Endothelial cell of umbilical vein (primary cell): Measurements from ENCODE around the gene NCOA3. TPM values are rescaled to one million over a fixed set of nuclear protein-coding genes. Genes with fewer than 3 reads are reported as not detected.

ENCODE experiments used
- BruUV-seq: library from RNA; stranded (reverse); fragments of 400-500 nt; replicated peaks from 2 replicates; lab custom pipeline; 2021; lab: Mats Ljungman, UMichigan
- CTCF ChIA-PET: fragments of 300-600, 350-600 bp; sonication (Branson Sonifier 250); formaldehyde crosslinking; loops from one replicate; lab custom pipeline; 2021; ENCODE audit warnings: antibody characterized with exemption, inconsistent platforms; lab: Charles Lee
- POLR2A ChIA-PET: fragments of 300-600, 350-600 bp; sonication (Branson Sonifier 250); formaldehyde crosslinking; loops from one replicate; lab custom pipeline; 2021; ENCODE audit warnings: antibody characterized with exemption, inconsistent platforms; lab: Charles Lee
- DNase-seq: peaks from one replicate; pipeline ENCODE4 v3.0.0-alpha.2; 2011; ENCODE audit warnings: low read depth, low spot score
- FAIRE-seq: peaks from 2 replicates; lab custom pipeline; 2011; peaks lifted over from hg19 to GRCh38; lab: Jason Lieb, UNC
- H2AFZ ChIP-seq: 2 replicates; pipeline ENCODE4 v1.6.0; 2012; ENCODE audit warnings: low read depth, low read length, control low read depth, inconsistent platforms
- H3K27ac ChIP-seq: 2 replicates; pipeline ENCODE4 v1.5.1; 2011; ENCODE audit warnings: low read depth, mild to moderate bottlenecking, control low read depth, low read length, moderate library complexity; ENCODE audit not compliant: insufficient read depth
- H3K27me3 ChIP-seq, 2 experiments: 2 replicates each; pipeline versions ENCODE4 v1.6.0 to v1.6.1; 2011; ENCODE audit warnings: low read length in 2 of 2, mixed read lengths in 1 of 2; ENCODE audit not compliant: control insufficient read depth in 2 of 2, insufficient read depth in 2 of 2
- H3K36me3 ChIP-seq, 2 experiments: 2 replicates in 1 of 2; 3 replicates in 1 of 2; pipeline ENCODE4 v1.5.1; 2011; ENCODE audit warnings: low read length in 2 of 2, mild to moderate bottlenecking in 1 of 2, moderate library complexity in 1 of 2; ENCODE audit not compliant: control insufficient read depth in 2 of 2, insufficient read depth in 2 of 2; ENCODE audit errors: extremely low read depth in 1 of 2
- H3K4me1 ChIP-seq: 3 replicates; pipeline ENCODE4 v1.5.1; 2011; ENCODE audit warnings: mild to moderate bottlenecking, low read length; ENCODE audit not compliant: control insufficient read depth, insufficient read depth; ENCODE audit errors: extremely low read depth
- H3K4me2 ChIP-seq: 2 replicates; pipeline ENCODE4 v1.6.1; 2011; ENCODE audit warnings: low read length, control low read depth, mixed read lengths; ENCODE audit not compliant: insufficient read depth
- H3K4me3 ChIP-seq, 3 experiments: fragments of 200-600 bp in 1 of 3; sonication (generic), shearing (Covaris generic) in 1 of 3; replicated peaks in 1 of 3; 2 replicates each; pipeline ENCODE4 v1.5.1; 2011 to 2016; ENCODE audit warnings: control low read depth in 3 of 3, low read length in 3 of 3, mild to moderate bottlenecking in 2 of 3, inconsistent platforms in 1 of 3, low read depth in 1 of 3, moderate library complexity in 1 of 3; ENCODE audit not compliant: insufficient read depth in 1 of 3
- H3K79me2 ChIP-seq: 2 replicates; pipeline ENCODE4 v1.6.0; 2012; ENCODE audit warnings: low read length, inconsistent platforms; ENCODE audit not compliant: control insufficient read depth, insufficient read depth
- H3K9ac ChIP-seq: replicated peaks from 2 replicates; pipeline ENCODE3; 2011; ENCODE audit warnings: low read length, control low read depth; ENCODE audit not compliant: insufficient read depth; ENCODE audit errors: extremely low read depth
- H3K9me1 ChIP-seq: replicated peaks from 3 replicates; pipeline ENCODE4 v1.6.0; 2011; ENCODE audit warnings: mild to moderate bottlenecking, low read length; ENCODE audit not compliant: control insufficient read depth, insufficient read depth; ENCODE audit errors: extremely low read depth
- H3K9me3 ChIP-seq: replicated peaks from 2 replicates; pipeline ENCODE4 v1.5.1; 2012; ENCODE audit warnings: low read length, inconsistent platforms; ENCODE audit not compliant: control insufficient read depth, insufficient read depth
- H4K20me1 ChIP-seq: replicated peaks from 2 replicates; pipeline ENCODE3; 2011; ENCODE audit warnings: mild to moderate bottlenecking, low read length; ENCODE audit not compliant: control insufficient read depth, insufficient read depth; ENCODE audit errors: extremely low read depth
- CTCF ChIP-seq, 2 donors: IDR thresholded peaks; 1 replicate in 1 of 2; 2 replicates in 1 of 2; pipeline ENCODE4 v1.5.1; 2011; ENCODE audit warnings: low read length in 2 of 2, mild to moderate bottlenecking in 2 of 2, moderate library complexity in 2 of 2, control low read depth in 1 of 2, inconsistent platforms in 1 of 2, low read depth in 1 of 2; ENCODE audit not compliant: insufficient read depth in 1 of 2; ENCODE audit errors: extremely low read depth in 1 of 2
- EZH2 ChIP-seq: IDR thresholded peaks from 2 replicates; pipeline ENCODE4 v1.6.1; 2012; ENCODE audit warnings: borderline replicate concordance, low read depth, mild to moderate bottlenecking, moderate library complexity, low read length, inconsistent platforms; ENCODE audit not compliant: severe bottlenecking
- FOS ChIP-seq: IDR thresholded peaks from 2 replicates; pipeline ENCODE4 v1.6.1; 2011; ENCODE audit warnings: mild to moderate bottlenecking, low read length, moderate library complexity, borderline replicate concordance; ENCODE audit not compliant: insufficient read depth
- GATA2 ChIP-seq: IDR thresholded peaks from 2 replicates; pipeline ENCODE4 v1.7.0; 2011; ENCODE audit warnings: low read depth, mild to moderate bottlenecking, moderate library complexity, mixed read lengths, low read length; ENCODE audit not compliant: insufficient read length, insufficient read depth
- JUN ChIP-seq: IDR thresholded peaks from 2 replicates; pipeline ENCODE4 v1.6.1; 2011; ENCODE audit warnings: borderline replicate concordance, low read depth; ENCODE audit not compliant: insufficient read length, insufficient read depth
- MAX ChIP-seq: IDR thresholded peaks from 2 replicates; pipeline ENCODE4 v1.6.1; 2011; ENCODE audit not compliant: insufficient read depth, insufficient read length
- MYC ChIP-seq: IDR thresholded peaks from one replicate; pipeline ENCODE4 v1.6.1; 2011; ENCODE audit warnings: mild to moderate bottlenecking, low read depth, low read length
- POLR2A ChIP-seq: IDR thresholded peaks from 2 replicates; pipeline ENCODE4 v1.6.1; 2012; ENCODE audit warnings: low read depth, mild to moderate bottlenecking, control low read depth, low read length
- POLR2AphosphoS5 ChIP-seq: IDR thresholded peaks from 2 replicates; pipeline ENCODE4 v1.6.1; 2012; ENCODE audit warnings: low read depth, mild to moderate bottlenecking, control low read depth, low read length, moderate library complexity; ENCODE audit not compliant: insufficient read depth
- dilution Hi-C: fragments of 300-500 bp; cut with MboI; formaldehyde crosslinking; loops from one replicate; pipeline ENCODE4 v1.15.0; 2019; ENCODE audit warnings: low sequenced_read_pairs; ENCODE audit not compliant: extremely low pct_ligation_motif_present
- intact Hi-C: fragments of 100-400 bp; cut with micrococcal nuclease; formaldehyde crosslinking; loops from one replicate; pipeline ENCODE4 v1.10.0; 2022
- polyA plus RNA-seq, 4 experiments: library from polyadenylated mRNA; depleted of rRNA in 3 of 4; stranded (reverse) in 3 of 4; unstranded in 1 of 4; fragments of >200 nt; gene quantifications; 2 replicates each; pipeline versions ENCODE4 v1.2.1 to v1.2.3, GENCODE V29; 2011 to 2012; ENCODE audit warnings: missing spikeins in 1 of 4
- total RNA-seq: library from RNA; stranded (reverse); gene quantifications from 2 replicates; pipeline ENCODE4 v1.2.3, GENCODE V29; 2021

NCOA3 gene
- total and polyA plus RNA-seq, 2 donors (not counting 3 experiments of a cell fraction or from before 2014, with no cell fraction given): 12.0 to 35.6 TPM

GRCh38 chr20:47638851-47639250, 137.2 kb downstream of the NCOA3 start:
- ChIA-PET POLR2A (no interaction called here), CTCF (no interaction called here)
- DNase-seq (peak; percentile 72), FAIRE-seq (no peak)
- Histone ChIP-seq H3K4me2 (no peak overlapping the region), H4K20me1 (no peaks in the 10 kb centered on the region), H3K4me3 (no peak overlapping the region), H3K36me3 (peaks cover 12 to 14% of the 10 kb centered on the region in 2 experiments), H3K9ac (no peak overlapping the region), H3K79me2 (no peaks in the 10 kb centered on the region), H3K9me3 (no peaks in the 10 kb centered on the region), H2AFZ (no peak overlapping the region), H3K4me1 (peaks cover 2% of the 10 kb centered on the region), H3K27me3 (no peaks in the 10 kb centered on the region), H3K27ac (no peak overlapping the region), H3K9me1 (no peaks in the 10 kb centered on the region)
- no TSS peak for BruUV-seq
- no peak for TF ChIP-seq FOS
- no peak for TF ChIP-seq POLR2AphosphoS5
- no peak for TF ChIP-seq POLR2A
- no peak for TF ChIP-seq CTCF (IDR thresholded peaks at IDR 0.05; ENCODE audit: extremely low read depth in 1 of 2, insufficient read depth in 1 of 2, low read depth in 1 of 2, low read length in 2 of 2)
- no peak for TF ChIP-seq MYC
- no peak for TF ChIP-seq GATA2
- TF ChIP-seq JUN: no peak
- TF ChIP-seq EZH2: no peak
- no peak for TF ChIP-seq MAX
- intact Hi-C loops: no loop called here
- dilution Hi-C loops: no loop called here
